HepG2 (cell line): ENCODE measurements around the gene PRSS36. TPM values are rescaled to one million over a fixed set of nuclear protein-coding genes. Genes with fewer than 3 reads are reported as not detected.

Experiments used
- ATF7 ChIP-seq, 2 experiments: fragments of 450-650 bp in 1 of 2; sonication (generic) in 1 of 2; formaldehyde crosslinking in 1 of 2; IDR thresholded peaks; 2 replicates each; pipeline versions ENCODE4 v1.4.0 to v1.6.1; 2016 to 2020; ENCODE audit warnings: antibody characterized with exemption in 1 of 2, mild to moderate bottlenecking in 1 of 2, missing genetic modification reagents in 1 of 2
- CSRNP1 ChIP-seq: sonication (generic); formaldehyde crosslinking; IDR thresholded peaks from 2 replicates; pipeline ENCODE4 v1.8.1; 2023; ENCODE audit warnings: mild to moderate bottlenecking, missing genetic modification reagents
- DPF2 ChIP-seq: sonication (generic); formaldehyde crosslinking; IDR thresholded peaks from 2 replicates; pipeline ENCODE4 v1.4.0; 2020; ENCODE audit warnings: mild to moderate bottlenecking, low read depth, missing genetic modification reagents, borderline replicate concordance
- ELK4 ChIP-seq: sonication (generic); formaldehyde crosslinking; IDR thresholded peaks from 2 replicates; pipeline ENCODE4 v1.9.0; 2021; ENCODE audit warnings: missing genetic modification reagents, borderline replicate concordance
- FOXC1 ChIP-seq: sonication (generic); formaldehyde crosslinking; IDR thresholded peaks from 2 replicates; pipeline ENCODE4 v1.8.0; 2022; ENCODE audit warnings: mild to moderate bottlenecking, missing genetic modification reagents, borderline replicate concordance
- HIVEP1 ChIP-seq: sonication (generic); formaldehyde crosslinking; IDR thresholded peaks from 2 replicates; pipeline ENCODE4 v1.4.0; 2020; ENCODE audit warnings: mild to moderate bottlenecking, missing genetic modification reagents
- HNRNPLL ChIP-seq: fragments of 200-400 bp; formaldehyde crosslinking; IDR thresholded peaks from 2 replicates; pipeline ENCODE4 v1.6.1; 2017; ENCODE audit warnings: mild to moderate bottlenecking, low read depth, low read length; ENCODE audit not compliant: poor library complexity, severe bottlenecking
- KAT2B ChIP-seq: fragments of 150-350 bp; IDR thresholded peaks from 2 replicates; pipeline ENCODE4 v1.6.1; 2014; ENCODE audit warnings: low read depth, low read length, borderline replicate concordance
- KMT2B ChIP-seq: IDR thresholded peaks from 2 replicates; pipeline ENCODE4 v1.6.1; 2016; ENCODE audit warnings: missing genetic modification reagents, missing compliant biosample characterization
- NFE2L2 ChIP-seq: fragments of 150-350 bp; IDR thresholded peaks from 2 replicates; pipeline ENCODE4 v1.6.1; 2014; ENCODE audit warnings: low read length
- NR3C1 ChIP-seq: sonication (generic); formaldehyde crosslinking; IDR thresholded peaks from 2 replicates; pipeline ENCODE4 v1.4.0; 2020; ENCODE audit warnings: missing genetic modification reagents
- TBL1XR1 ChIP-seq: fragments of 150-350 bp; IDR thresholded peaks from 2 replicates; pipeline ENCODE4 v1.6.1; 2014; ENCODE audit warnings: borderline replicate concordance, low read length; ENCODE audit not compliant: partially characterized antibody
- TBX2 ChIP-seq: sonication (generic); formaldehyde crosslinking; IDR thresholded peaks from 2 replicates; pipeline ENCODE4 v1.5.0; 2020; ENCODE audit warnings: missing genetic modification reagents, mild to moderate bottlenecking, borderline replicate concordance
- YY1 ChIP-seq: IDR thresholded peaks from 2 replicates; pipeline ENCODE4 v1.6.1; 2011; ENCODE audit warnings: low read length, low read depth, moderate library complexity, mild to moderate bottlenecking; ENCODE audit not compliant: insufficient read depth, insufficient replicate concordance
- ZBTB26 ChIP-seq: IDR thresholded peaks from 2 replicates; pipeline ENCODE4 v1.6.1; 2016; ENCODE audit warnings: missing compliant biosample characterization, missing genetic modification reagents, borderline replicate concordance
- ZFP37 ChIP-seq: sonication (generic); formaldehyde crosslinking; IDR thresholded peaks from 2 replicates; pipeline ENCODE4 v1.4.0; 2020; ENCODE audit warnings: missing genetic modification reagents, borderline replicate concordance
- ZNF121 ChIP-seq: sonication (generic); formaldehyde crosslinking; IDR thresholded peaks from 2 replicates; pipeline ENCODE4 v1.5.0; 2020; ENCODE audit warnings: mild to moderate bottlenecking, missing genetic modification reagents
- ZNF281 ChIP-seq: sonication (generic); formaldehyde crosslinking; IDR thresholded peaks from 2 replicates; pipeline ENCODE4 v1.4.0; 2020; ENCODE audit warnings: missing genetic modification reagents, borderline replicate concordance
- ZNF530 ChIP-seq: sonication (generic); formaldehyde crosslinking; IDR thresholded peaks from 2 replicates; pipeline ENCODE4 v1.5.0; 2020; ENCODE audit warnings: low read depth, mild to moderate bottlenecking, missing genetic modification reagents
- ZNF552 ChIP-seq: sonication (generic); formaldehyde crosslinking; IDR thresholded peaks from 2 replicates; pipeline ENCODE4 v1.9.0; 2022; ENCODE audit warnings: missing genetic modification reagents, mild to moderate bottlenecking, borderline replicate concordance
- ZNF766 ChIP-seq: sonication (generic); formaldehyde crosslinking; IDR thresholded peaks from 2 replicates; pipeline ENCODE4 v1.5.0; 2020; ENCODE audit warnings: missing genetic modification reagents, borderline replicate concordance
- ZNF816 ChIP-seq: sonication (generic); formaldehyde crosslinking; IDR thresholded peaks from 2 replicates; pipeline ENCODE4 v1.8.0; 2022; ENCODE audit warnings: missing genetic modification reagents, mild to moderate bottlenecking, borderline replicate concordance
- polyA plus RNA-seq, 8 experiments: library from polyadenylated mRNA; depleted of rRNA in 3 of 8; stranded (reverse) in 7 of 8; unstranded in 1 of 8; fragments of >200 nt; fragmentation: Illumina TruSeq in 4 of 8; extraction: Trizol in 4 of 8; gene quantifications; 2 replicates each; pipeline versions ENCODE4 v1.2.1 to v1.2.3, GENCODE V29; 2011 to 2016; ENCODE audit warnings: low read depth in 4 of 8, missing spikeins in 1 of 8, mixed read lengths in 1 of 8; ENCODE audit not compliant: insufficient read depth in 1 of 8
- total RNA-seq, 5 experiments: library from RNA; depleted of rRNA; stranded (reverse); fragments of >200 nt; fragmentation: Illumina TruSeq; extraction: Trizol; gene quantifications; 2 replicates each; pipeline ENCODE4 v1.2.3, GENCODE V29; 2016; ENCODE audit warnings: low read depth in 1 of 5

Gene PRSS36
- total and polyA plus RNA-seq, 2 of the 13 experiments (the other 11 are each of a cell fraction or from before 2014, with no cell fraction given), result 1.5 to 2.1 TPM

GRCh38 chr16:31094424-31095120 lies 55.3 kb downstream of the PRSS36 start, which contains the start of gene VKORC1 (continued):
- TF ChIP-seq ZNF281 (CRISPR knock-in tag), result peak; percentile 39; the same call in 1 of the 2 replicates
- TF ChIP-seq KAT2B, result no peak
- TF ChIP-seq TBX2 (CRISPR knock-in tag), result peak; percentile 95
- TF ChIP-seq ZNF552 (CRISPR knock-in tag), result no peak
- TF ChIP-seq ZNF816 (CRISPR knock-in tag), result 0 out of 2 replicates have a peak, but pooled peaks have one; percentile 38
- no peak; the same call in 1 of the 2 replicates for TF ChIP-seq KMT2B (CRISPR knock-in tag)
- no peak for TF ChIP-seq TBL1XR1
- TF ChIP-seq ZNF766, result peak; percentile 89
- TF ChIP-seq DPF2 (CRISPR knock-in tag), result no peak
- TF ChIP-seq HIVEP1 (CRISPR knock-in tag), result peak; percentile 86
- TF ChIP-seq NR3C1, result no peak
- TF ChIP-seq FOXC1 (CRISPR knock-in tag), result 0 out of 2 replicates have a peak, but pooled peaks have one; percentile 28
- peak; percentile 41; the same call in 1 of the 2 replicates for TF ChIP-seq ZBTB26 (CRISPR knock-in tag)
- TF ChIP-seq YY1, result peak; percentile 87
- no peak for TF ChIP-seq ATF7 (IDR thresholded peaks at IDR 0.05)
- TF ChIP-seq ATF7 (CRISPR knock-in tag; IDR thresholded peaks at IDR 0.05), result peak; percentile 62; the same call in 1 of the 2 replicates
- peak; percentile 98 for TF ChIP-seq HNRNPLL
- no peak for TF ChIP-seq ZFP37
- TF ChIP-seq ZNF121 (CRISPR knock-in tag), result peak; percentile 56; the same call in 1 of the 2 replicates
- TF ChIP-seq NFE2L2, result no peak
- peak; percentile 20; the same call in 1 of the 2 replicates for TF ChIP-seq CSRNP1 (CRISPR knock-in tag)
- TF ChIP-seq ELK4 (CRISPR knock-in tag), result no peak; the same call in 1 of the 2 replicates
- TF ChIP-seq ZNF530 (CRISPR knock-in tag), result no peak
